ENCODE measurements around the gene SEC31A. TPM values are rescaled to one million over a fixed set of nuclear protein-coding genes. Genes with fewer than 3 reads are reported as not detected.

Gene SEC31A
- total RNA-seq, 1 experiment from 2014 or later, result 212 TPM

- POLR2A ChIA-PET, result interaction anchor here (0.6 to 0.8 kb wide), 2 partner anchors 175 to 520 kb away, joined by 3 to 4 read pairs; no protein-coding TSS in a partner anchor
Measured at GRCh38 chr4:82893942-82894341, 3.0 kb upstream of the SEC31A start.

GRCh38 chr4:82892467-82892802, 1.5 kb upstream of the SEC31A start:
- peak overlapping the region; percentile 86 for H3K4me3 Mint-ChIP-seq (ENCODE audit: unreplicated experiment)

More at GRCh38 chr4:82893942-82894341, 3.0 kb upstream of the SEC31A start:
- BruUV-seq (replicated peaks), result no TSS peak
- TF ChIP-seq CTCF (IDR thresholded peaks at IDR 0.05; ENCODE audit: unreplicated experiment), result no peak
- Mint-ChIP-seq H3K4me1 (ENCODE audit: insufficient read depth, unreplicated experiment) (peaks cover 22% of the 10 kb centered on the region), H3K4me3 (ENCODE audit: unreplicated experiment) (no peak overlapping the region), H3K36me3 (ENCODE audit: insufficient read depth, unreplicated experiment) (peaks cover 65% of the 10 kb centered on the region), H3K27me3 (ENCODE audit: insufficient read depth, unreplicated experiment) (no peaks in the 10 kb centered on the region), H3K27ac (ENCODE audit: low read depth, unreplicated experiment) (no peak overlapping the region), H3K9me3 (ENCODE audit: unreplicated experiment) (no peaks in the 10 kb centered on the region)
- CTCF ChIA-PET, result interaction anchor here (0.6 kb wide), 1 partner anchor 119 kb away, joined by 3 read pairs; no protein-coding TSS in a partner anchor
- intact Hi-C loops (cut with micrococcal nuclease), result no loop called here
- DNase-seq (ENCODE audit: unreplicated experiment), result no peak

GRCh38 chr4:82891707-82892466, 934 bp upstream of the SEC31A start:
- Mint-ChIP-seq H3K27ac (ENCODE audit: low read depth, unreplicated experiment) (peak overlapping the region; percentile 98), H3K27me3 (ENCODE audit: insufficient read depth, unreplicated experiment) (no peaks in the 10 kb centered on the region), H3K4me3 (ENCODE audit: unreplicated experiment) (peak overlapping the region; percentile 86), H3K4me1 (ENCODE audit: insufficient read depth, unreplicated experiment) (peaks cover 19% of the 10 kb centered on the region), H3K9me3 (ENCODE audit: unreplicated experiment) (no peaks in the 10 kb centered on the region), H3K36me3 (ENCODE audit: insufficient read depth, unreplicated experiment) (peaks cover 68% of the 10 kb centered on the region)
- no peak for DNase-seq (ENCODE audit: unreplicated experiment)
- POLR2A ChIA-PET, result interaction anchor here (0.6 to 11.1 kb wide), 11 partner anchors 6 to 511 kb away, joined by 3 to 327 read pairs (median 5); partner anchors contain the start of genes COPS4, LIN54 and THAP9
- TF ChIP-seq CTCF (IDR thresholded peaks at IDR 0.05; ENCODE audit: unreplicated experiment), result no peak
- CTCF ChIA-PET, result interaction anchor here (0.5 to 0.7 kb wide), 2 partner anchors 8 to 49 kb away, joined by 3 read pairs; no protein-coding TSS in a partner anchor
- no TSS peak for BruUV-seq (replicated peaks)
- intact Hi-C loops (cut with micrococcal nuclease), result loop anchor here (1.0 kb wide), 1 partner anchor 8 kb away; the partner anchor contains the start of gene THAP9

More at GRCh38 chr4:82892467-82892802, 1.5 kb upstream of the SEC31A start:
- TF ChIP-seq CTCF (IDR thresholded peaks at IDR 0.05; ENCODE audit: unreplicated experiment), result no peak
- intact Hi-C loops (cut with micrococcal nuclease), result no loop called here
- Mint-ChIP-seq H3K4me1 (ENCODE audit: insufficient read depth, unreplicated experiment) (peaks cover 22% of the 10 kb centered on the region), H3K27me3 (ENCODE audit: insufficient read depth, unreplicated experiment) (no peaks in the 10 kb centered on the region), H3K9me3 (ENCODE audit: unreplicated experiment) (no peaks in the 10 kb centered on the region), H3K36me3 (ENCODE audit: insufficient read depth, unreplicated experiment) (peaks cover 68% of the 10 kb centered on the region), H3K27ac (ENCODE audit: low read depth, unreplicated experiment) (peak overlapping the region; percentile 98)
- BruUV-seq (replicated peaks), result no TSS peak
- ChIA-PET POLR2A (interaction anchor here (0.6 to 11.1 kb wide), 11 partner anchors 6 to 512 kb away, joined by 3 to 327 read pairs (median 5); partner anchors contain the start of genes COPS4, LIN54 and THAP9), CTCF (interaction anchor here (0.5 to 1.0 kb wide), 5 partner anchors 15 to 513 kb away, joined by 3 to 4 read pairs (median 3); no protein-coding TSS in a partner anchor)
- no peak for DNase-seq (ENCODE audit: unreplicated experiment)

DNA sequence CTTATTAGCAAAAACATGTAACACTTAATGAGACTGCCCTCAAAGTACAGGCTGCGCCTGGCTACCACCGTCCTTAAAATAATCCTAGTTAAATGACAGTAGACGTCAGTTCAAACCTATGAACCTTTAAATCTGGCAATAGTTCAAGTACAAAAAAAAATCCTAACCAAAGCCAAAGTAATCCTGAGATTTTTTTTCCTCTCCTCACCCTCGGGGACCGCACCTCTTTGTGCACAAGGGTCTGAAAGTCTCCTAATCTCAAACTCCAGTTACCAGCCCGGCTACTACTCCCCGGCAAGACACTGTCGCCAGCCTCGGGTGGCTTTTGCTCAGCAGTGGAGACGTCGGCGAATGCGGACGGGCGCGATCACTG, 439 bp downstream of the SEC31A start:
- H3K27ac Mint-ChIP-seq (ENCODE audit: low read depth, unreplicated experiment), result peak overlapping the region; percentile 98
- H3K27me3 Mint-ChIP-seq (ENCODE audit: insufficient read depth, unreplicated experiment), result no peaks in the 10 kb centered on the region
- CTCF ChIA-PET, result no interaction called here
- no peak for DNase-seq (ENCODE audit: unreplicated experiment)
- H3K9me3 Mint-ChIP-seq (ENCODE audit: unreplicated experiment), result no peaks in the 10 kb centered on the region
- intact Hi-C loops (cut with micrococcal nuclease), result no loop called here
- no peak for TF ChIP-seq CTCF (IDR thresholded peaks at IDR 0.05; ENCODE audit: unreplicated experiment)
- POLR2A ChIA-PET, result interaction anchor here (0.9 to 11.1 kb wide), 12 partner anchors 8 to 518 kb away, joined by 3 to 327 read pairs (median 10); partner anchors contain the start of genes COPS4, COQ2, HNRNPDL and LIN54
- H3K4me1 Mint-ChIP-seq (ENCODE audit: insufficient read depth, unreplicated experiment), result peaks cover 29% of the 10 kb centered on the region
- H3K36me3 Mint-ChIP-seq (ENCODE audit: insufficient read depth, unreplicated experiment), result peaks cover 60% of the 10 kb centered on the region
- BruUV-seq (replicated peaks), result TSS peak; percentile 41
- peak overlapping the region; percentile 86 for H3K4me3 Mint-ChIP-seq (ENCODE audit: unreplicated experiment)
